ENCODE measurements around the gene CXADR.
"Not testable (repeated sequence)": the region's sequence is repeated elsewhere in the genome, so short reads cannot be mapped to it uniquely, and the experiment has no call there.

CXADR gene

GRCh38 chr21:17501107-17502006, 11.5 kb upstream of the CXADR start:
- no peak overlapping the region for H3K4me3 ChIP-seq
- no peak overlapping the region for H3K27ac ChIP-seq

- not testable (repeated sequence) for H3K4me3 ChIP-seq, H3K27ac ChIP-seq
Observed at GRCh38 chr21:17502985-17503384, 9.9 kb upstream of the CXADR start.

- Histone ChIP-seq H3K27ac (no peak overlapping the region), H3K4me3 (no peak overlapping the region)
Observed at GRCh38 chr21:17506951-17507350, 5.9 kb upstream of the CXADR start.

GRCh38 chr21:17507591-17507990, 5.3 kb upstream of the CXADR start:
- Histone ChIP-seq H3K27ac (no peak overlapping the region), H3K4me3 (no peak overlapping the region)

- peak overlapping the region; percentile 34 to 93 (median 89) for H3K27ac ChIP-seq
- H3K4me3 ChIP-seq = peak overlapping the region; percentile 57 to 78 (median 65)
Observed at GRCh38 chr21:17513214-17514123, 626 bp downstream of the CXADR start.

- Histone ChIP-seq H3K27ac (peak overlapping the region in 15 of 21 experiments; percentile 67 to 93 (median 91)), H3K4me3 (peak overlapping the region; percentile 57 to 78 (median 65))
Observed at GRCh38 chr21:17514124-17514845, 1.4 kb downstream of the CXADR start.

- not testable (repeated sequence) for H3K4me3 ChIP-seq, H3K27ac ChIP-seq
Observed at GRCh38 chr21:17517008-17517407, 4.2 kb downstream of the CXADR start.

GRCh38 chr21:17519208-17519738, 6.4 kb downstream of the CXADR start:
- no peak overlapping the region for H3K27ac ChIP-seq
- H3K4me3 ChIP-seq = no peak overlapping the region

- Histone ChIP-seq H3K27ac (peak overlapping the region in 1 of 21 experiments; percentile 6), H3K4me3 (no peak overlapping the region)
Observed at GRCh38 chr21:17519965-17520609, 7.2 kb downstream of the CXADR start.

- Histone ChIP-seq H3K4me3 (no peak overlapping the region), H3K27ac (no peak overlapping the region)
Observed at GRCh38 chr21:17523007-17523451, 10.2 kb downstream of the CXADR start.

- not testable (repeated sequence) for H3K4me3 ChIP-seq, H3K27ac ChIP-seq
Observed at GRCh38 chr21:17523979-17524494, 11.2 kb downstream of the CXADR start.

GRCh38 chr21:17524635-17525034, 11.8 kb downstream of the CXADR start:
- H3K27ac ChIP-seq = no peak overlapping the region
- no peak overlapping the region for H3K4me3 ChIP-seq

- H3K27ac ChIP-seq = no peak overlapping the region
- H3K4me3 ChIP-seq = no peak overlapping the region
Observed at GRCh38 chr21:17526776-17527175, 13.9 kb downstream of the CXADR start.

GRCh38 chr21:17527240-17527639, 14.4 kb downstream of the CXADR start:
- H3K27ac ChIP-seq = no peak overlapping the region
- no peak overlapping the region for H3K4me3 ChIP-seq

GRCh38 chr21:17527711-17528110, 14.9 kb downstream of the CXADR start:
- Histone ChIP-seq H3K27ac (no peak overlapping the region), H3K4me3 (no peak overlapping the region)

GRCh38 chr21:17529648-17530047, 16.8 kb downstream of the CXADR start:
- H3K4me3 ChIP-seq = no peak overlapping the region
- H3K27ac ChIP-seq = no peak overlapping the region

GRCh38 chr21:17532292-17532691, 19.4 kb downstream of the CXADR start:
- Histone ChIP-seq H3K27ac (no peak overlapping the region), H3K4me3 (no peak overlapping the region)

GRCh38 chr21:17536381-17536780, 23.5 kb downstream of the CXADR start:
- peak overlapping the region in 1 of 21 experiments; percentile 35 for H3K27ac ChIP-seq
- no peak overlapping the region for H3K4me3 ChIP-seq

- peak overlapping the region in 1 of 21 experiments; percentile 54 for H3K27ac ChIP-seq
- no peak overlapping the region for H3K4me3 ChIP-seq
Observed at GRCh38 chr21:17537299-17537698, 24.5 kb downstream of the CXADR start.

Data from skin epidermis (tissue), 12 donors.